Trophoblast cell (in vitro differentiated cells and primary cell): ENCODE results near the gene IL20.

Experiments used
- DNase-seq, 2 donors: peaks; one replicate each; pipeline ENCODE4 v3.0.0-alpha.2; 2016
- H2AFZ ChIP-seq: 2 replicates; pipeline ENCODE4 v1.6.1; 2013; ENCODE audit warnings: low read length, moderate library complexity, mild to moderate bottlenecking; ENCODE audit not compliant: insufficient read depth, poor library complexity
- H2AK5ac ChIP-seq: 2 replicates; pipeline ENCODE4 v1.6.1; 2013; ENCODE audit warnings: mild to moderate bottlenecking, low read length
- H2BK120ac ChIP-seq: 2 replicates; pipeline ENCODE4 v1.6.1; 2013; ENCODE audit warnings: low read length, mild to moderate bottlenecking, moderate library complexity; ENCODE audit not compliant: insufficient read depth, poor library complexity
- H2BK12ac ChIP-seq: 2 replicates; pipeline ENCODE4 v1.6.1; 2013; ENCODE audit warnings: mild to moderate bottlenecking, low read length, moderate library complexity
- H2BK5ac ChIP-seq: 2 replicates; pipeline ENCODE4 v1.6.1; 2013; ENCODE audit warnings: low read length, low read depth, moderate library complexity, mild to moderate bottlenecking; ENCODE audit not compliant: poor library complexity
- H3K14ac ChIP-seq: 2 replicates; pipeline ENCODE4 v1.6.1; 2013; ENCODE audit warnings: mild to moderate bottlenecking, low read length
- H3K18ac ChIP-seq: 2 replicates; pipeline ENCODE4 v1.6.1; 2013; ENCODE audit warnings: mild to moderate bottlenecking, low read length
- H3K23ac ChIP-seq: 2 replicates; pipeline ENCODE4 v1.6.1; 2013; ENCODE audit warnings: low read length
- H3K27ac ChIP-seq: 2 replicates; pipeline ENCODE4 v1.5.1; 2013; ENCODE audit warnings: low read depth, mild to moderate bottlenecking, inconsistent platforms, low read length, moderate library complexity
- H3K27me3 ChIP-seq: 2 replicates; pipeline ENCODE4 v1.6.1; 2013; ENCODE audit warnings: inconsistent platforms, mild to moderate bottlenecking, low read length, moderate library complexity; ENCODE audit not compliant: insufficient read depth
- H3K36me3 ChIP-seq, 2 experiments: 1 replicate in 1 of 2; 2 replicates in 1 of 2; pipeline ENCODE4 v1.6.1; 2013; ENCODE audit warnings: low read length in 2 of 2, mild to moderate bottlenecking in 2 of 2, moderate library complexity in 1 of 2; ENCODE audit not compliant: insufficient read depth in 2 of 2, control insufficient read depth in 1 of 2
- H3K4ac ChIP-seq: 2 replicates; pipeline ENCODE4 v1.6.1; 2013; ENCODE audit warnings: low read depth, mild to moderate bottlenecking, low read length, moderate library complexity
- H3K4me1 ChIP-seq, 2 experiments: 1 replicate in 1 of 2; 2 replicates in 1 of 2; pipeline ENCODE4 v1.6.1; 2013; ENCODE audit warnings: low read length in 2 of 2, mild to moderate bottlenecking in 2 of 2, moderate library complexity in 1 of 2; ENCODE audit not compliant: insufficient read depth in 2 of 2, control insufficient read depth in 1 of 2
- H3K4me2 ChIP-seq: 2 replicates; pipeline ENCODE4 v1.6.1; 2013; ENCODE audit warnings: inconsistent platforms, mild to moderate bottlenecking, low read length, moderate library complexity
- H3K4me3 ChIP-seq: 2 replicates; pipeline ENCODE4 v1.5.1; 2013; ENCODE audit warnings: mild to moderate bottlenecking, low read depth, low read length, inconsistent platforms
- H3K79me1 ChIP-seq: one replicate; pipeline ENCODE4 v1.6.1; 2013; ENCODE audit warnings: low read length
- H3K79me2 ChIP-seq: 2 replicates; pipeline ENCODE4 v1.6.1; 2013; ENCODE audit warnings: low read length, mild to moderate bottlenecking; ENCODE audit not compliant: control insufficient read depth, insufficient read depth, poor library complexity
- H3K9ac ChIP-seq: 2 replicates; pipeline ENCODE4 v1.6.1; 2013; ENCODE audit warnings: mild to moderate bottlenecking, low read length
- H3K9me3 ChIP-seq: 2 replicates; pipeline ENCODE4 v1.6.1; 2013; ENCODE audit warnings: low read depth, mild to moderate bottlenecking, control low read depth, inconsistent platforms, low read length; ENCODE audit not compliant: insufficient read depth
- H4K12ac ChIP-seq: 2 replicates; pipeline ENCODE4 v1.6.1; 2013; ENCODE audit warnings: low read depth, mild to moderate bottlenecking, low read length, moderate library complexity
- H4K8ac ChIP-seq: 2 replicates; pipeline ENCODE4 v1.6.1; 2013; ENCODE audit warnings: low read depth, mild to moderate bottlenecking, low read length, moderate library complexity
- H4K91ac ChIP-seq: one replicate; pipeline ENCODE4 v1.6.1; 2013; ENCODE audit warnings: low read depth, mild to moderate bottlenecking, low read length, moderate library complexity
- WGBS: extraction: QIAGEN DNeasy Blood & Tissue Kit; methylation state at CpG from one replicate; pipeline ENCODE4 v1.1.7; 2013; ENCODE audit warnings: missing lambda C conversion rate; ENCODE audit not compliant: insufficient read length, insufficient coverage; ENCODE audit errors: extremely low coverage; 5-methylcytosine and 5-hydroxymethylcytosine counted together

The IL20 gene

GRCh38 chr1:206898915-206899431 lies 33.5 kb downstream of the IL20 start:
- Histone ChIP-seq H2AK5ac (no peak overlapping the region), H3K4me3 (no peak overlapping the region), H3K27me3 (no peaks in the 10 kb centered on the region), H4K91ac (no peak overlapping the region), H2BK120ac (no peak overlapping the region), H3K4me1 (peaks cover 15 to 20% of the 10 kb centered on the region in 2 experiments), H3K9me3 (peaks cover 1% of the 10 kb centered on the region), H3K18ac (no peak overlapping the region), H3K36me3 (no peaks in the 10 kb centered on the region), H2BK12ac (no peak overlapping the region), H3K14ac (no peak overlapping the region), H3K27ac (no peak overlapping the region), H3K79me1 (no peaks in the 10 kb centered on the region), H4K8ac (no peak overlapping the region), H2AFZ (no peak overlapping the region), H3K23ac (no peak overlapping the region), H4K12ac (no peak overlapping the region), H2BK5ac (no peak overlapping the region), H3K9ac (no peak overlapping the region), H3K4me2 (no peak overlapping the region), H3K4ac (no peak overlapping the region), H3K79me2 (no peaks in the 10 kb centered on the region)
- WGBS = no CpG with 5 or more reads among the region's 13 CpGs
- no peak for DNase-seq

- Histone ChIP-seq H2AK5ac (no peak overlapping the region), H3K9ac (no peak overlapping the region), H3K18ac (no peak overlapping the region), H3K4me1 (peaks cover 18 to 22% of the 10 kb centered on the region in 2 experiments), H3K9me3 (peaks cover 1% of the 10 kb centered on the region), H3K14ac (no peak overlapping the region), H3K79me1 (no peaks in the 10 kb centered on the region), H4K8ac (no peak overlapping the region), H2BK120ac (no peak overlapping the region), H4K91ac (no peak overlapping the region), H3K27ac (no peak overlapping the region), H3K79me2 (no peaks in the 10 kb centered on the region), H3K27me3 (no peaks in the 10 kb centered on the region), H2BK5ac (no peak overlapping the region), H3K4ac (no peak overlapping the region), H3K4me2 (no peak overlapping the region), H4K12ac (no peak overlapping the region), H2AFZ (no peak overlapping the region), H3K4me3 (no peak overlapping the region), H2BK12ac (no peak overlapping the region), H3K23ac (no peak overlapping the region), H3K36me3 (no peaks in the 10 kb centered on the region)
- DNase-seq = no peak
- no CpG with 5 or more reads among the region's 5 CpGs for WGBS
These were observed 34.3 kb downstream of the IL20 start for GRCh38 chr1:206899717-206900116.

GRCh38 chr1:206900149-206900548 lies 34.7 kb downstream of the IL20 start:
- no peak for DNase-seq
- H2BK120ac ChIP-seq = no peak overlapping the region
- H3K27ac ChIP-seq = no peak overlapping the region
- peaks cover 1% of the 10 kb centered on the region for H3K9me3 ChIP-seq
- no peak overlapping the region for H3K18ac ChIP-seq
- H3K4me2 ChIP-seq = no peak overlapping the region
- H3K79me2 ChIP-seq = no peaks in the 10 kb centered on the region
- no peak overlapping the region for H3K9ac ChIP-seq
- no peak overlapping the region for H2BK12ac ChIP-seq
- WGBS = no CpG with 5 or more reads among the region's 7 CpGs
- H3K4me3 ChIP-seq = no peak overlapping the region
- no peak overlapping the region for H2AFZ ChIP-seq
- H3K14ac ChIP-seq = no peak overlapping the region
- H4K12ac ChIP-seq = no peak overlapping the region
- peaks cover 17 to 21% of the 10 kb centered on the region in 2 experiments for H3K4me1 ChIP-seq
- H3K79me1 ChIP-seq = no peaks in the 10 kb centered on the region
- H4K91ac ChIP-seq = no peak overlapping the region
- no peak overlapping the region for H2AK5ac ChIP-seq
- H3K36me3 ChIP-seq = no peaks in the 10 kb centered on the region
- no peak overlapping the region for H2BK5ac ChIP-seq
- H3K4ac ChIP-seq = no peak overlapping the region
- no peaks in the 10 kb centered on the region for H3K27me3 ChIP-seq
- H3K23ac ChIP-seq = no peak overlapping the region
- no peak overlapping the region for H4K8ac ChIP-seq

GRCh38 chr1:206901944-206902343 lies 36.5 kb downstream of the IL20 start:
- Histone ChIP-seq H3K9me3 (peaks cover 1% of the 10 kb centered on the region), H3K27ac (no peak overlapping the region), H3K9ac (no peak overlapping the region), H4K91ac (no peak overlapping the region), H3K4me2 (no peak overlapping the region), H4K12ac (no peak overlapping the region), H2AK5ac (no peak overlapping the region), H3K36me3 (no peaks in the 10 kb centered on the region), H3K4ac (no peak overlapping the region), H2BK12ac (no peak overlapping the region), H3K4me1 (peaks cover 9 to 10% of the 10 kb centered on the region in 2 experiments), H3K18ac (no peak overlapping the region), H2BK120ac (no peak overlapping the region), H3K14ac (no peak overlapping the region), H3K27me3 (no peaks in the 10 kb centered on the region), H2AFZ (no peak overlapping the region), H2BK5ac (no peak overlapping the region), H3K23ac (no peak overlapping the region), H4K8ac (no peak overlapping the region), H3K79me2 (no peaks in the 10 kb centered on the region), H3K4me3 (no peak overlapping the region), H3K79me1 (no peaks in the 10 kb centered on the region)
- DNase-seq = no peak
- no CpG with 5 or more reads among the region's 6 CpGs for WGBS
